ENCODE results near the gene CAPN12.

DNA sequence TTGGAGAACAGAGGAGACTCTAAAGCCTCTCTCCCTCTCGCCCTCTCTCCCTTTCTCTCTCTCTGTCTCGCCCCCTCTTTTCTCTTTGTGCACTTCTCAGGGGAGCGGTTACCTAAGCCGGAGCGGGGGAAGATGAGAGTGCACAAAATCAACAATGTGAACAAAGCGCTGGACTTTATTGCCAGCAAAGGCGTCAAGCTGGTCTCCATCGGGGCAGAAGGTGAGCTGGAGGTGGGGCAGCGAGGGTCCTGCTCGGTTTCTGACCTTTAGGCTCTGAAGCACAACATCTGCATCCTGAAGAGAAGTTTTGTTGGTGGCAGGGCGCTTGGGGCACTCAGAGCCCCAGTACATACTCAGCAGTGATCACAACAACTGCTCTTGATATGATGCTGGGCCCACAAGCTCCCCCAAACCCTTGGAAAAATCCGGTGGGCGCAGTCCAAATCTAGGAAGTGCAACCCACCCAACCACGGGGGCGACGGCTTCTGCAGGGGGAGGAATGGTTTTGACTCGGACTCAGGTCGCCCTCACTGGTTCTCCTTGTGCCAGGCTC is 43.3 kb downstream of the CAPN12 start:
- TF ChIP-seq FOXK2 (IDR thresholded peaks at IDR 0.05) (no peak), POLR2AphosphoS5 (IDR thresholded peaks at IDR 0.05; ENCODE audit: low read length) (no peak), KDM1A (IDR thresholded peaks at IDR 0.05; ENCODE audit: borderline replicate concordance) (no peak)
- TF ChIP-seq, protein P1, sequence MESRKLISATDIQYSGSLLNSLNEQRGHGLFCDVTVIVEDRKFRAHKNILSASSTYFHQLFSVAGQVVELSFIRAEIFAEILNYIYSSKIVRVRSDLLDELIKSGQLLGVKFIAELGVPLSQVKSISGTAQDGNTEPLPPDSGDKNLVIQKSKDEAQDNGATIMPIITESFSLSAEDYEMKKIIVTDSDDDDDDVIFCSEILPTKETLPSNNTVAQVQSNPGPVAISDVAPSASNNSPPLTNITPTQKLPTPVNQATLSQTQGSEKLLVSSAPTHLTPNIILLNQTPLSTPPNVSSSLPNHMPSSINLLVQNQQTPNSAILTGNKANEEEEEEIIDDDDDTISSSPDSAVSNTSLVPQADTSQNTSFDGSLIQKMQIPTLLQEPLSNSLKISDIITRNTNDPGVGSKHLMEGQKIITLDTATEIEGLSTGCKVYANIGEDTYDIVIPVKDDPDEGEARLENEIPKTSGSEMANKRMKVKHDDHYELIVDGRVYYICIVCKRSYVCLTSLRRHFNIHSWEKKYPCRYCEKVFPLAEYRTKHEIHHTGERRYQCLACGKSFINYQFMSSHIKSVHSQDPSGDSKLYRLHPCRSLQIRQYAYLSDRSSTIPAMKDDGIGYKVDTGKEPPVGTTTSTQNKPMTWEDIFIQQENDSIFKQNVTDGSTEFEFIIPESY (IDR thresholded peaks at IDR 0.05) = no peak
- TF ChIP-seq, protein P2, sequence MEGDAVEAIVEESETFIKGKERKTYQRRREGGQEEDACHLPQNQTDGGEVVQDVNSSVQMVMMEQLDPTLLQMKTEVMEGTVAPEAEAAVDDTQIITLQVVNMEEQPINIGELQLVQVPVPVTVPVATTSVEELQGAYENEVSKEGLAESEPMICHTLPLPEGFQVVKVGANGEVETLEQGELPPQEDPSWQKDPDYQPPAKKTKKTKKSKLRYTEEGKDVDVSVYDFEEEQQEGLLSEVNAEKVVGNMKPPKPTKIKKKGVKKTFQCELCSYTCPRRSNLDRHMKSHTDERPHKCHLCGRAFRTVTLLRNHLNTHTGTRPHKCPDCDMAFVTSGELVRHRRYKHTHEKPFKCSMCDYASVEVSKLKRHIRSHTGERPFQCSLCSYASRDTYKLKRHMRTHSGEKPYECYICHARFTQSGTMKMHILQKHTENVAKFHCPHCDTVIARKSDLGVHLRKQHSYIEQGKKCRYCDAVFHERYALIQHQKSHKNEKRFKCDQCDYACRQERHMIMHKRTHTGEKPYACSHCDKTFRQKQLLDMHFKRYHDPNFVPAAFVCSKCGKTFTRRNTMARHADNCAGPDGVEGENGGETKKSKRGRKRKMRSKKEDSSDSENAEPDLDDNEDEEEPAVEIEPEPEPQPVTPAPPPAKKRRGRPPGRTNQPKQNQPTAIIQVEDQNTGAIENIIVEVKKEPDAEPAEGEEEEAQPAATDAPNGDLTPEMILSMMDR (IDR thresholded peaks at IDR 0.05 in 2 of 3, conservative IDR thresholded peaks at IDR 0.05 in 1 of 3; ENCODE audit: control insufficient read depth in 2 of 3, extremely low read depth in 1 of 3, insufficient read depth in 1 of 3, low read depth in 3 of 3, low read length in 3 of 3) = no peak

Data from GM12878 (cell line).